H54 (cell line): ENCODE data around the gene BBS9.

ENCODE experiments used
- DNase-seq: peaks from one replicate; pipeline ENCODE4 v3.0.0; 2011; ENCODE audit warnings: low spot score, mixed read lengths; ENCODE audit not compliant: insufficient read length
- FAIRE-seq: peaks from 3 replicates; lab custom pipeline; 2011; peaks lifted over from hg19 to GRCh38; lab: Jason Lieb, UNC
- POLR2A ChIP-seq: IDR thresholded peaks from 2 replicates; pipeline ENCODE4 v1.6.1; 2011; ENCODE audit warnings: low read depth, mild to moderate bottlenecking, low read length

The BBS9 gene

GRCh38 chr7:33529070-33529469 is 399.7 kb downstream of the BBS9 start:
- no peak for FAIRE-seq
- TF ChIP-seq POLR2A, result no peak
- no peak for DNase-seq

- FAIRE-seq (no peak), DNase-seq (no peak)
- no peak for TF ChIP-seq POLR2A
Measured at GRCh38 chr7:33530664-33531063, 401.3 kb downstream of the BBS9 start.

GRCh38 chr7:33531888-33532287 is 402.5 kb downstream of the BBS9 start:
- no peak for TF ChIP-seq POLR2A
- DNase-seq (no peak), FAIRE-seq (no peak)

GRCh38 chr7:33534833-33535232 is 405.5 kb downstream of the BBS9 start:
- FAIRE-seq, result no peak
- TF ChIP-seq POLR2A, result no peak
- no peak for DNase-seq

- TF ChIP-seq POLR2A, result no peak
- no peak for FAIRE-seq
Measured at GRCh38 chr7:33535989-33536388, 406.6 kb downstream of the BBS9 start.

GRCh38 chr7:33536398-33537103 is 407.2 kb downstream of the BBS9 start:
- TF ChIP-seq POLR2A, result no peak
- DNase-seq (no peak), FAIRE-seq (no peak)

More at GRCh38 chr7:33535989-33536388, 406.6 kb downstream of the BBS9 start:
- DNase-seq, result no peak

DNA sequence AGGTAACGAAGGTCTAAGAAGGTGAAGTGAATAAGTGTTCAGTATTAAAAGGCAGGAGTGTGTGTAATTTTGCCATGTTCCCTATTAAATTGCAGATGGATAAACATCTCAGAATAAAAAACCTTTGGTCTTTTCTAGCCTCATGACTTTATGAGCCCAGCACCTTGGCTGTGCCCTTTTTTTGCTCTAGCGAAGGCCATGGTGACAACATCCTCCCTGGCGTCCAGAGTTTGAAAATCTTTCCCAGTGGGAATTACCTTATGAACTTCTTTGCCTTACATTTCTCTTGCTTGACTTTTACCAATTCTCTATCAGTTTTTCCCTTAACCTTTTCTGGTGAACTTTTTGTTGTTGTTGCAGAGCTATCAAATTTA is 407.7 kb downstream of the BBS9 start:
- no peak for FAIRE-seq
- DNase-seq, result no peak
- no peak for TF ChIP-seq POLR2A

DNA sequence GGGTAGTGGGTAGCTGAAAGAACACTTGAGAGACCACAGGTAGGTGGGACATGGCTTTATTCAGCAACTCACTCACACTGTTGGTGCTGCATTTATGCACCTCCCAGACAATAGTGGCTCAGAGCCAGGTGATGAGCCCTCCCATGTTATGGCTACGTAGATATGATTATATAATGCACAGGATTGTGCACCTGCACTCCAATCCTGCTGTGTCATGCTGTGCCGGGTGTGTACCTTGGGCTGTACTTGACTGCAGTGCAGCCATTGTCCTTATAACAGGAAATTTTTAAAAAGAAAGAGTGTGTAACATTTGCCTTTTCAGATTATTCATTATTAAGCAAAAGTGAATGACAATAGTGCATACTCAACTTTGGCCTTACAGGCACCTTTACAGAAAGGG is 409.8 kb downstream of the BBS9 start:
- DNase-seq (no peak), FAIRE-seq (no peak)
- no peak for TF ChIP-seq POLR2A

GRCh38 chr7:33539659-33540400 is 410.5 kb downstream of the BBS9 start:
- TF ChIP-seq POLR2A, result no peak
- no peak for FAIRE-seq
- no peak for DNase-seq

- no peak for DNase-seq
- no peak for FAIRE-seq
- TF ChIP-seq POLR2A, result no peak
Measured at GRCh38 chr7:33547880-33548279, 418.5 kb downstream of the BBS9 start.

GRCh38 chr7:33550363-33550762 is 421.0 kb downstream of the BBS9 start:
- FAIRE-seq (no peak), DNase-seq (no peak)

GRCh38 chr7:33550979-33551378 is 421.6 kb downstream of the BBS9 start:
- FAIRE-seq, result no peak

More at GRCh38 chr7:33550363-33550762, 421.0 kb downstream of the BBS9 start:
- TF ChIP-seq POLR2A, result no peak

GRCh38 chr7:33554046-33554445 is 424.7 kb downstream of the BBS9 start:
- DNase-seq, result no peak
- FAIRE-seq, result no peak
- no peak for TF ChIP-seq POLR2A

More at GRCh38 chr7:33550979-33551378, 421.6 kb downstream of the BBS9 start:
- DNase-seq, result no peak
- no peak for TF ChIP-seq POLR2A

DNA sequence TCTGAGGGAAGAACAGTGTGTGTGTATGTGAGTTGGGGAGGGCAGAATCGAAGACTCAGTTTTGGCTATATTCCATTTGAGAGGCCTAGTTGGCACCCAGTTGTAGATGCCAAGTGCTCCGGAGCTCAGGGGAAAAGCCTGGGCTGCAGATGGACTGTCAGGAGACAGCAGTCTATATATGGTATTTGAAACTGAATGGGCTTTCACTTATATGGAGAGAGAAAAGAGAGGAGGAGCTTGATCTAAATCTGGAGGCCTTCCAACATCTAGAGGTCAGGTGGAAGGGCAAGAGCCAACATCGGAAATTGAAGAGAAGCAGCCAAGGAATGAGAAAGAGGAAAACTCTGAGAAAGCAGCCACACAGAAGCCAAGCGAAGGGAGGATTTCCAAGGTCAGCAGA is 425.2 kb downstream of the BBS9 start:
- DNase-seq (no peak), FAIRE-seq (no peak)
- no peak for TF ChIP-seq POLR2A

DNA sequence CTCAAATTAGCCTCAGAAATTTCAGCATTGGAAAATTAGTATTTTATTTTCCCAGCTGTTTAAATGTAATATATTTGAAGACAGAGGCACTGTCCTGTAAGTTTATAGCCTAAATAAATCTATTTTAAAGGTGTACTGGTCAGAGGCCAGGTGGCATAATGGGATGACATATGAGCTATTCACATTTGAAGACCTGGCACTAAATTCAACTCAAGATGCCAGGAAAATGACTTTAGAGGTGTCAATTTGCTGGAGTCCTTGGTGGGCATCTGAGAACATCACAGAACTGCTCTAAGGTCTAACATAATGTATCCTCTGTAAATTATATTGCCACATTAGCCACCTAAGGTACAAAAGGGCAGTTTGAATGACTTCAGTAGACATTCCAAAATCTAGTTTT is 427.1 kb downstream of the BBS9 start:
- FAIRE-seq, result no peak
- no peak for DNase-seq
- no peak for TF ChIP-seq POLR2A
